MG63 (cell line): ENCODE data around the gene KICS2. TPM values are rescaled to one million over a fixed set of nuclear protein-coding genes. Genes with fewer than 3 reads are reported as not detected.
A peak's percentile ranks its signal among the peaks of the same experiment; 100 is the strongest.
"Not testable (repeated sequence)": the region's sequence is repeated elsewhere in the genome, so short reads cannot be mapped to it uniquely, and the experiment has no call there.

Experiments
- DNase-seq: peaks from one replicate; pipeline ENCODE4 v3.0.0-alpha.2; 2020
- H3K27me3 ChIP-seq: fragments of 250-450 bp; sonication (Bioruptor Pico); 2 replicates; pipeline ENCODE4 v1.5.1; 2020; ENCODE audit warnings: mild to moderate bottlenecking, moderate library complexity
- H3K36me3 ChIP-seq: fragments of 250-450 bp; sonication (Bioruptor Pico); 2 replicates; pipeline ENCODE4 v1.5.1; 2020; ENCODE audit warnings: mild to moderate bottlenecking, moderate library complexity
- H3K4me3 ChIP-seq: fragments of 250-450 bp; sonication (Bioruptor Pico); 2 replicates; pipeline ENCODE4 v1.5.1; 2020; ENCODE audit warnings: mild to moderate bottlenecking, moderate library complexity
- H3K9me3 ChIP-seq: fragments of 250-450 bp; sonication (Bioruptor Pico); 2 replicates; pipeline ENCODE4 v1.5.1; 2020; ENCODE audit warnings: mild to moderate bottlenecking, moderate library complexity
- total RNA-seq: library from RNA; depleted of rRNA; stranded (reverse); fragments of >200 nt; shearing (Covaris generic); gene quantifications from 2 replicates; pipeline ENCODE4 v1.2.3, GENCODE V29; 2014; ENCODE audit warnings: low replicate concordance

The KICS2 gene
- total RNA-seq, 1 experiment from 2014 or later: 5.4 TPM

DNA sequence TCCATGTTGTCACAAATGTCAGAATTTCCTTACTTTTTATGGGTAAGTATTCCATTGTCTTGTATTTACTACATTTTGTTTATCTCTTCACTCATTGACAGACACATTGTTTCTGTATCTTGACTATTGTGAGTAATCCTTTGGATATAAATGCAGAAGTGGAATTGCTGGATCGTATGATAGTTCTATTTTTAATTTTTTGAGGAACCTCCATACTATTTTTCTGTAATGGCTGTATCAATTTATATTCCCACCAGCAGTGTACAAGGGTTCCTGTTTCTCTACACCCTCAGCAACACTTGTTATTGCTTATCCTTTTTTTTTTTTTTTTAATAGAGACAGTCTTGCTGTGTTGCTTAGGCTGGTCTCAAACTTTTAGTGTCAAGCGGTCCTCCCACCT lies 3.5 kb upstream of the KICS2 start:
- no peak for DNase-seq
- Histone ChIP-seq H3K36me3 (no peaks in the 10 kb centered on the region), H3K9me3 (no peaks in the 10 kb centered on the region), H3K27me3 (no peaks in the 10 kb centered on the region), H3K4me3 (no peak overlapping the region)

DNA sequence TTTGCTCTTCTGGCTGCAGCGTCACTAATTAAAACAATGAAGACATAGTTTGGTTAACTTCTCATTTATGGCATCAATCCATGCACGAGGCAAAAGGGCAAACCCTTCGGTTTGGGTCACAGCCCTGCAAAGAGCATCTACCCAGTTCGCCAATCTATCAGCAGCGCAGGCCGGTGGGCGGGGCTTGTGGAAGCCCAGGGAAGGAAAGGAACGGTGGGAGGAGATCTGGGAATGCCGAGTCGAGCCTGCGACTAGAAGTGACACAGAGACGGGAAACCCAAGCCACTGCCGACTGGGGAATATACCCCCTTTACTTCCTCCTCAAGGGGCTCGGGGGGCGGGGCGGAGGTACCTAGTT lies 466 bp downstream of the KICS2 start:
- peak; percentile 91 for DNase-seq
- Histone ChIP-seq H3K4me3 (peak overlapping the region; percentile 87), H3K36me3 (no peaks in the 10 kb centered on the region), H3K9me3 (no peaks in the 10 kb centered on the region), H3K27me3 (no peaks in the 10 kb centered on the region)

DNA sequence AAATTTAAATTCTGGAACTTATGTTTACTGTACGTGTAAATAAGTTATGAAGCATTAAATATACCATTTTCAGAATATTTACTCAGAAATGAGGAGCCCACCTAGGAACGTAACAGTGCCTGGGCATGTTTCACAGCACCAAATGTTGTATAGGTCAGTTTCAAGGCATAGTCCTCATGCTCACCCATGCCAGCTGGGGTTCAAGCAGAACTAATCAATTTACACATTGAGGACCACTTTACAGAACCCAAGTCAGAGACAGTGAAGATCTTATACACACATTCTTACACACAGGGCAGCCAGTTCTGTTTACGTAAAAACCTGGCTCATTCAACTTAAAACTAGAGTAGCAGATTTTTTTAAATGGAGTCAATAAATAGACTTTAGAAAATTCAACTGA lies 2.0 kb downstream of the KICS2 start:
- DNase-seq: no peak
- H3K9me3 ChIP-seq: no peaks in the 10 kb centered on the region

DNA sequence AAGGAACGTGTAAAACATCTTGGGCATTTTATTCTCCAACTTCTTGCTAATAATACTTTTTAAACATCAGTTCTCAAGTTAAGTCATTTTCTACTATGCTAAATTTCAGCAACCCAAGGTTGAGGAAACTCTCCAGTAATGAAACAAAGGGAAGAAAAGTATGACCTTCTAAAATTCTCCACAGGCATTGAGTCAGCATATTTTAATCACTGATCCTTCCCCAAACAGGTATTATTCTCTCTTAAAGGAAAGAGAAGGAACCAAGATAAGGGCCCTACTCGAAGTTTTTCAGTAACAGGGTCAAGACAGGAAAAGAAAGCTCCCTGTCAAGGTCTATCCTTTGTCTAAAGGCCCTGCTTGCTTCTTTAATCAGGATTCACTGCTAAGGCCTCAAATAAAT lies 3.0 kb downstream of the KICS2 start:
- Histone ChIP-seq H3K27me3 (no peaks in the 10 kb centered on the region), H3K4me3 (no peak overlapping the region), H3K36me3 (no peaks in the 10 kb centered on the region), H3K9me3 (no peaks in the 10 kb centered on the region)
- DNase-seq: no peak

More for the DNA sequence above, 2.0 kb downstream of the KICS2 start:
- no peak overlapping the region for H3K4me3 ChIP-seq
- H3K27me3 ChIP-seq: no peaks in the 10 kb centered on the region
- H3K36me3 ChIP-seq: no peaks in the 10 kb centered on the region

DNA sequence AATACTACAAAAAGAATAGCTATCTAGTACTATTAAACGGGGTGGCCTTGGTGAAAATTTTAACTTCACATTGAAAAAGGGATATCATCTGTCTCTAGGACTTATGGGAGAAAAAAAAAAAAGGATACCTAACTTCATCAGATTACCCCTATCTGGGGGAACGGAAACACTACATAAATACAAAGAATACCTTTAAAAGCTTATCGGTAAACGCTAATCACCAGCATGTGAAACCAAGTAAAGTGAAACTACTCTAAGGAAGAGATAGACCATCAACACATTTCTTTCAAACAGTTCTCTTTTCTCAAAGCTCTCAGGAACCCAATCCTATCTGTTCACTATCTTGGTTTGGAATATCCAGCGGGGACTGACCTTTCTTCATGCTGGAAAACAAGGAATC lies 3.5 kb downstream of the KICS2 start:
- H3K36me3 ChIP-seq: no peaks in the 10 kb centered on the region
- no peak for DNase-seq

DNA sequence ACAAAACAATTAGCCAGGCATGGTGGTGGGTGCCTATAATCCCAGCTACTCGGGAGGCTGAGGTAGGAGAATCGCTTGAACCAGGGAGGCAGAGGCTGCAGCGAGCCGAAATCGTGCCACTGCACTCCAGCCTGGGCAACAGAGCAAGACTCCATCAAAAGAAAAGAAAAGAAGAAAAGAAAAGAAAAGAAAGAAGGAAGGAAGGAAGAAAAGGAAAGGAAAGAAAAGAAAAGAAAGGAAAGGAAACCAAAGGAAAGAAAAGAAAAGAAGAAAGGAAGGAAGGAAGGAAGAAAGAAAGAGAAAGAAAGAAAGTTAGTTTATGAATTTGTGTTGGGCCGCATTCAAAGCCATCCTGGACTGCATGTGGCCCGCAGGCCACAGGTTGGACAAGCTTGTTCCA lies 4.5 kb downstream of the KICS2 start:
- DNase-seq, H3K4me3 ChIP-seq, H3K27me3 ChIP-seq, H3K9me3 ChIP-seq, H3K36me3 ChIP-seq: not testable (repeated sequence)

More for the DNA sequence above, 3.5 kb downstream of the KICS2 start:
- Histone ChIP-seq H3K27me3 (no peaks in the 10 kb centered on the region), H3K4me3 (no peak overlapping the region), H3K9me3 (no peaks in the 10 kb centered on the region)

DNA sequence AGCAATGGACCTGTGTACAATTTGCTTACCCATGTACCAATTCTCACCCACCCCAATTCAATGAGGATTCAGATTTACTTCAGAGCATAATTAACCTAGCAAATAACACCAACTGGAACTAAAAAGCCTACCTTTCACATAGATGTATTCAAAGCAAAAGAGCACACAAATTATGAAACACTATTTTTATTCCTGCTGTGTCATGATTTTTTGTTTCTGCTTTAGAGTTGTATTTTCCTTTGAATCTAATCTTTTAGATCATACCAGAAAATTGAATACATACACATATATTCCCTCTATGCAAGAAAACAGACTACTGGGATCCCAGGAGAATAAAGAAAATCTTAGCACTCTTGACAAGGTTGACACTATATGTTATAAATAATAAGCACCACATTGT lies 5.9 kb downstream of the KICS2 start:
- Histone ChIP-seq H3K27me3 (no peaks in the 10 kb centered on the region), H3K9me3 (no peaks in the 10 kb centered on the region), H3K4me3 (no peak overlapping the region), H3K36me3 (no peaks in the 10 kb centered on the region; the same call in 1 of the 2 replicates)
- no peak for DNase-seq

DNA sequence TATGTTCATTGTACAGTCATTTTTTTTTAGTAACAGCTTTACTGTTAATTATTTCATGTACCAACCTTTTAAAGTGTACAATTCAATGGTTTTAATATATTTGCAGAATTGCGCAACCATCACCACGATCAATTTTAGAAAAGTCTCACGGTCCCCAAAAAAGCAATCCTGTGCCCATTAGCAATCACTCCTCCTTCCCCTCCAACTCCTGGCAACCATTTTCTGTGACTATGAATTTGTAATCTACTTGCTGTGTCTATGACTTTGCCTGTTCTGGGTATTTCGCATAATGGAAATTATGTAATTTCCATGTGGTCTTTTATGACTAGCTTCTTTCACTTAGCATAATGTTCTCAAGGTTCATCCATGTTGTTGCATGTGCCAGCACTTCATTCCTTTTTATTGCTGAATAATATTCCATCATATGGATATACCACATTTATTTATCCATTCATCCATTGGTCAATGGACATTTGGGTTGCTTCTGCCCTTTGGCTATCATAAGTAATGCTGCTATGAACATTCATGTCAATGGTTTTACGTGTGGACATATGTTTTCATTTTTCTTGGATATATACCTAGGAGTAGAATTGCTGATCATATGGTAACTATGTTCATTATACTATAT lies 9.9 kb downstream of the KICS2 start:
- no peaks in the 10 kb centered on the region for H3K27me3 ChIP-seq
- no peaks in the 10 kb centered on the region; the same call in 1 of the 2 replicates for H3K36me3 ChIP-seq
- no peak for DNase-seq
- H3K9me3 ChIP-seq: no peaks in the 10 kb centered on the region
- no peak overlapping the region for H3K4me3 ChIP-seq

DNA sequence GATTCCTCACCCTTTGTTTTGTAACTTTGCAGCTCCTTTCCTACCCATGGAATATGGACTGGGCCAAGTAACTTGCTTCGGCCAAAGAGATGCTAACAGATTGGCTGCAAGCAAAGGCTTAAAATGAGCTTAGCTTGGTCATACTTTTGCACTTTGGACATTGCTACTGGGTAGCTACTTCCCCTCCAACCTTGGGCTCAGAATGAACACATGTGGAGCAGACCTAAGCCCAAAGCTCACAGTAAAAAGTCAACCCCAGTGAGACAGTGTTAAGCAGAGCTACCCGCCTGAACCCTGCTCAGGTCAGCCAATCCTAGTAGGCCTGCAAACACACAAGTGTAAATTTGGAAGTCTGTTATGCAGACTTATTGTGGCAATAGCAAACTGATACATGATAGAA lies 14.6 kb downstream of the KICS2 start:
- DNase-seq: no peak
- no peaks in the 10 kb centered on the region for H3K27me3 ChIP-seq
- H3K9me3 ChIP-seq: no peaks in the 10 kb centered on the region
- no peak overlapping the region for H3K4me3 ChIP-seq
- no peaks in the 10 kb centered on the region; the same call in none of the 2 replicates for H3K36me3 ChIP-seq

DNA sequence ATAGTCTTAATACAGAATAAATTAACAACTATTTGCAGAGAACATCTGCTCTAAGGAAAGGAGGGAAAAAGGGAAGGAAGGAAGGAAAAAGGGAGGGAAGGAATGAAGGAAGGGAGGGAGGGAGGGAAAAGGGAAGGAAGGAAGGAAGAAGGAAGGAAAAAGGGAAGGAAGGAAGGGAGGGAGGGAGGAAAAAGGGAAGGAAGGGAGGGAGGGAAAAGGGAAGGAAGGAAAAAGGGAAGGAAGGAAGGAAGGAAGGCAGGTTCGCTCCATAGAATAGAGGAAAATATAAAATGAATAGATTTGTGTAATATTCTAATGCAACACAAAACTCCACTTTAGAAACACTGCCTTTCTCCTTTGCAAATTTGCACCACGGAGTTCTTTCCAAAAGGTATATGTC lies 16.6 kb downstream of the KICS2 start:
- Histone ChIP-seq H3K36me3 (no peaks in the 10 kb centered on the region; the same call in 1 of the 2 replicates), H3K27me3 (no peaks in the 10 kb centered on the region), H3K4me3 (no peak overlapping the region), H3K9me3 (no peaks in the 10 kb centered on the region)
- DNase-seq: no peak

DNA sequence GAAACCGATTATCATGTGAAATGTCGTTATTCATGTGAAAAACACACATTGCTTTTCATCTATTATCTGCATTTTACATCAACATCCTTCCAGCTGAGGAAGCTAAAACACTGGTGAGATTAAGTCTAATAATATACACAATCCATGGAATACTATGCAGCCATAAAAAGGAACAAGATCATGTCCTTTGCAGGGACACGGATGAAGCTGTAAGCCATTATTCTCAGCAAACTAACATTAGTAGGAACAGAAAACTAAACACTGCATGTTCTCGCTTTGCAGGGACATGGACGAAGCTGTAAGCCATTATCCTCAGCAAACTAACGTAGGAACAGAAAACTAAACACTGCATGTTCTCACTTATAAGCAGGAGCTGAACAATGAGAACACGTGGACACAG lies 18.3 kb downstream of the KICS2 start:
- Histone ChIP-seq H3K27me3 (no peaks in the 10 kb centered on the region), H3K4me3 (no peak overlapping the region), H3K36me3 (no peaks in the 10 kb centered on the region; the same call in 1 of the 2 replicates), H3K9me3 (no peaks in the 10 kb centered on the region)
- DNase-seq: no peak

DNA sequence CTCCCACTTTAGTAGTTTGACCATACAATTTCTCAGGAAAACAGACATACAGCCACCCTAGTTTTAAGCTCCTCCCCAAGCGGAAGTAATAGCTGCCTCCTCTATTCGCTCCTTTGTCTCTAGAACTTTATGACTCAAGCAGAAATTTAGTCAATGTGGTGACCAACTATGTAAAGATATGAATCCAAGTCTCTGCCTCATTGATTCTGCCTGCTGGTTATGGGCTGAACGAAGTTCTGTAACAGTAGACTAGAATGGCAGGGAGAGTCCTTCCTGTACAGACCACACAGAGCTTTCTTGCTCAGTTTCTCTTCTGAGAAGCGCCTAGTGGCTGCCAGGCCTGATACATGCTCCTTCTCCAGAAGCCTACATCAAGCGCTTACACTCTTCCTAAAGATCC lies 19.1 kb downstream of the KICS2 start:
- Histone ChIP-seq H3K36me3 (no peaks in the 10 kb centered on the region; the same call in 1 of the 2 replicates), H3K4me3 (no peak overlapping the region), H3K27me3 (no peaks in the 10 kb centered on the region), H3K9me3 (no peaks in the 10 kb centered on the region)
- DNase-seq: no peak

DNA sequence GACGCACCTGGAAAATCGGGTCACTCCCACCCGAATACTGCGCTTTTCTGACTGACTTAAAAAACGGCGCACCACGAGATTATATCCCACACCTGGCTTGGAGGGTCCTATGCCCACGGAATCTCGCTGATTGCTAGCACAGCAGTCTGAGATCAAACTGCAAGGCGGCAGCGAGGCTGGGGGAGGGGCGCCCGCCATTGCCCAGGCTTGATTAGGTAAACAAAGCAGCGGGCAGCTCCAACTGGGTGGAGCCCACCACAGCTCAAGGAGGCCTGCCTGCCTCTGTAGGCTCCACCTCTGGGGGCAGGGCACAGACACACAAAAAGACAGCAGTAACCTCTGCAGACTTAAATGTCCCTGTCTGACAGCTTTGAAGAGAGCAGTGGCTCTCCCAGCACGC lies 26.3 kb downstream of the KICS2 start:
- DNase-seq, H3K36me3 ChIP-seq, H3K9me3 ChIP-seq, H3K4me3 ChIP-seq, H3K27me3 ChIP-seq: not testable (repeated sequence)

DNA sequence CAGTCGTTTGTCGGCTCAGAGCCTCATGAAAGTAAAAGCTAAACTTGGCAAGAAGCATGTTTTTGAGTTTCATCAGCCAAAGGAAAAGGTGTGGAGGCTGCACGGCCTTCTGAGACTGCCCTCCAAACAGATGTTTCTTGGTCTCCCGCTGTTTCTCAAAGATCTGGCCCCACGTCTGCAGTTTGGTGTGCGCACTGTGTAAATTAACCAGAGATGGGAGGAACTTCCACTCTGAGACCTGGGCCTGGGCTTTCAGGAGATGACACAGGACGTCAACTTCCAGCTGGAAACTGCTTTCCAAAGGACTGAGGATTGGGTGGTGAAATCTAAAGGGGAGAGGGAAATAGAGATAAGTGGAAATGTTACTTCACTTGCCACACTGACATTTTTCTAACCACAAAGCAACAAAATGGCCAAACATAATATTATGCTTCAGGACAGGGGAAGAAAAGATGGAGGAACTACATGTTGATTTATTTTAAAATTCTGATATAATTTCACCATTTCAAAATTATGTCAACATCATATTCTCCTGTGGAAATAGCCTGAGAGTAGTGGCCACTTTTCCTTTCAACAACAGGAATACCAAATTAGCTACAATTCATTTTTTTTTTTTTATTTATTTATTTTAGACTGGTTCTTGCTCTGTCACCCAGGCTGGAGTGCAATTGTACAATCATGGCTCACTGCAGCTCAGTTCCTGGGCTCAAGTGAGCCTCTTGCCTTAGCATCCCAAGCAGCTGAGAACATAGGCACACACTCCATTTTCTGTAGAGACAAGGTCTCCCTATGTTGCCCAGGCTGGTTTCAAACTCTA lies 27.6 kb downstream of the KICS2 start:
- H3K27me3 ChIP-seq: no peaks in the 10 kb centered on the region
- H3K4me3 ChIP-seq: no peak overlapping the region
- no peaks in the 10 kb centered on the region for H3K9me3 ChIP-seq
- peaks cover 7% of the 10 kb centered on the region; the same call in 1 of the 2 replicates for H3K36me3 ChIP-seq
- DNase-seq: no peak

DNA sequence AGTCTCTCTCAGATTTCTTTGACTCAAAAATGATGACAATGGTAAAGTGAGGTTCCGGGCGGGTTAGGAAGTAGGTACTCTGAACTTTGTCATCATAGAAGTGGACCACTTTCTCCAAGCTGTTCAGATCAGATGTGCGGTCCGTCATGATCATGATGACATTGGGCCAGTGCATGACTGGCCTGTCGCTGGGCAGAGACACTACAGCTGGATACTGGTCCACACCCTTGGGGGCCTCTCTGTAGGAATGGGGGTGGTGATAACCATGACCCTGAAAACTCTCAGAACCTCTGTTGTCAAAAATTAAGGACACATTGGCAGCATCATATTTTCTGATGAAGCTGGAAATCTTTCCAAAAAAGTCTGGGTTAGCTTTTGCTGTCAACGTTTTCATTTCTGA lies 28.2 kb downstream of the KICS2 start:
- Histone ChIP-seq H3K36me3 (peaks cover 7% of the 10 kb centered on the region; the same call in 1 of the 2 replicates), H3K9me3 (0 out of 2 replicates have a peak, but pooled peaks cover 2% of the 10 kb centered on the region), H3K4me3 (no peak overlapping the region), H3K27me3 (no peaks in the 10 kb centered on the region)
- DNase-seq: no peak

DNA sequence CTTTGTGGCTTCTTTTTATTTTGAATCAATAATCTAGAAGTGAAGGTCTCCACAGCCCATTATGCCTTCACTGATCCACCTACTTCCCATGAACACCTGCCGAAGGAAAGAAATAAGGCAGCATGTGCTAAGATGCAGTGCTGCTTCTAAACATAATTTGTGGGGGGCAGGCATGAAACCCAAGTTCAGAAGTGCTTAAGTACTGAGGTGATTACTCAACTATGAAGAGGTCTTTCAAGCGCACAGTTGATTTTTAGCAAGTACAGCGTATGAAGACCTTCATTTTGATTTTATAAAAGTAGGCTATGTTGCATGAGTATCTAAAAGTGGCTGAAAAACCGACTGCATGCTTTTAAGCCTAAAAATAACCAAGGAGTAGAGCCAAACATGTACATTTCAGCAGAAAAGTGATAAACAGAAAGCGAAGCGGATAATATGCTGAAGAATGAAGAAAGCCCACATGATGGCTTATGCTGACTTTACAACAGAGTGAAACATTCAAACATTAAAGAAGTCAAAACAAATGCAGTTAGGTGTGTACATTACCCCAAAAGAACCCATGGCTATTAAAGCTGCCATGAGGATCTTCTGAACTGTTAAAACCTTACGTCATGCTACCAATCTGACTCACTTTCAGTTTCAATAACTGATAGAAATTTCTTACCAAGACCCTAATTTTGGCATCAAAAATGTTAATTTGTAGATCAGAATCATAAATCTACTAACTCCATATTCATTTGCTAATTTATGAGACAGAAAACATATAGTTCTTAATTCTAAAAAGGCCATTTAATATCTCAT lies 29.3 kb downstream of the KICS2 start:
- H3K9me3 ChIP-seq: 0 out of 2 replicates have a peak, but pooled peaks cover 2% of the 10 kb centered on the region
- no peak overlapping the region for H3K4me3 ChIP-seq
- peaks cover 7% of the 10 kb centered on the region; the same call in 1 of the 2 replicates for H3K36me3 ChIP-seq
- no peak for DNase-seq
- no peaks in the 10 kb centered on the region for H3K27me3 ChIP-seq

DNA sequence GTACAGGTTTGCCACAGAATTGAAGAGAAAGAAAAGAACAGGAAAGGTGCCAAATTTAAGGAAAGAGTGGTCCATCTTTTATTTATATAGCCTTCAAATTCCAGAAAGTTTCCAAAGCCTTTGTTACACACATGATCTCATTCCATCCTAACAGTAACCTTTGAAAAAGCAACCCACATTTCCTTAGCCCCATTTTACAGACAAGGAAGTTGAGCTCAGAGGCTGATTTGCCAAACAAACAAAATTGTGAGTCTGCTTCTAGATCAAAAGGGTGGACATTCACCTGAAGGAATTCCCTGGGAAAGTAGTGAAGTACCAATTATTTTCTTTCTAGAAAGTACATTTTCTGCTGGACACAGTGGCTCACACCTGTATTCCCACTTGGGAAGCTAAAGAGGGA lies 32.0 kb downstream of the KICS2 start:
- H3K4me3 ChIP-seq: no peak overlapping the region
- H3K9me3 ChIP-seq: 0 out of 2 replicates have a peak, but pooled peaks cover 2% of the 10 kb centered on the region
- peaks cover 7% of the 10 kb centered on the region; the same call in 1 of the 2 replicates for H3K36me3 ChIP-seq
- no peaks in the 10 kb centered on the region for H3K27me3 ChIP-seq
- no peak for DNase-seq
